Trophoblast cell (in vitro differentiated cells and primary cell): ENCODE data around the gene TSPAN4.

Experiments used
- DNase-seq, 2 donors: peaks; one replicate each; pipeline ENCODE4 v3.0.0-alpha.2; 2016
- H2AFZ ChIP-seq: 2 replicates; pipeline ENCODE4 v1.6.1; 2013; ENCODE audit warnings: low read length, moderate library complexity, mild to moderate bottlenecking; ENCODE audit not compliant: insufficient read depth, poor library complexity
- H2AK5ac ChIP-seq: 2 replicates; pipeline ENCODE4 v1.6.1; 2013; ENCODE audit warnings: mild to moderate bottlenecking, low read length
- H2BK120ac ChIP-seq: 2 replicates; pipeline ENCODE4 v1.6.1; 2013; ENCODE audit warnings: low read length, mild to moderate bottlenecking, moderate library complexity; ENCODE audit not compliant: insufficient read depth, poor library complexity
- H2BK12ac ChIP-seq: 2 replicates; pipeline ENCODE4 v1.6.1; 2013; ENCODE audit warnings: mild to moderate bottlenecking, low read length, moderate library complexity
- H2BK5ac ChIP-seq: 2 replicates; pipeline ENCODE4 v1.6.1; 2013; ENCODE audit warnings: low read length, low read depth, moderate library complexity, mild to moderate bottlenecking; ENCODE audit not compliant: poor library complexity
- H3K14ac ChIP-seq: 2 replicates; pipeline ENCODE4 v1.6.1; 2013; ENCODE audit warnings: mild to moderate bottlenecking, low read length
- H3K18ac ChIP-seq: 2 replicates; pipeline ENCODE4 v1.6.1; 2013; ENCODE audit warnings: mild to moderate bottlenecking, low read length
- H3K23ac ChIP-seq: 2 replicates; pipeline ENCODE4 v1.6.1; 2013; ENCODE audit warnings: low read length
- H3K27ac ChIP-seq: 2 replicates; pipeline ENCODE4 v1.5.1; 2013; ENCODE audit warnings: low read depth, mild to moderate bottlenecking, inconsistent platforms, low read length, moderate library complexity
- H3K27me3 ChIP-seq: 2 replicates; pipeline ENCODE4 v1.6.1; 2013; ENCODE audit warnings: inconsistent platforms, mild to moderate bottlenecking, low read length, moderate library complexity; ENCODE audit not compliant: insufficient read depth
- H3K36me3 ChIP-seq, 2 experiments: 1 replicate in 1 of 2; 2 replicates in 1 of 2; pipeline ENCODE4 v1.6.1; 2013; ENCODE audit warnings: low read length in 2 of 2, mild to moderate bottlenecking in 2 of 2, moderate library complexity in 1 of 2; ENCODE audit not compliant: insufficient read depth in 2 of 2, control insufficient read depth in 1 of 2
- H3K4ac ChIP-seq: 2 replicates; pipeline ENCODE4 v1.6.1; 2013; ENCODE audit warnings: low read depth, mild to moderate bottlenecking, low read length, moderate library complexity
- H3K4me1 ChIP-seq, 2 experiments: 1 replicate in 1 of 2; 2 replicates in 1 of 2; pipeline ENCODE4 v1.6.1; 2013; ENCODE audit warnings: low read length in 2 of 2, mild to moderate bottlenecking in 2 of 2, moderate library complexity in 1 of 2; ENCODE audit not compliant: insufficient read depth in 2 of 2, control insufficient read depth in 1 of 2
- H3K4me2 ChIP-seq: 2 replicates; pipeline ENCODE4 v1.6.1; 2013; ENCODE audit warnings: inconsistent platforms, mild to moderate bottlenecking, low read length, moderate library complexity
- H3K4me3 ChIP-seq: 2 replicates; pipeline ENCODE4 v1.5.1; 2013; ENCODE audit warnings: mild to moderate bottlenecking, low read depth, low read length, inconsistent platforms
- H3K79me1 ChIP-seq: one replicate; pipeline ENCODE4 v1.6.1; 2013; ENCODE audit warnings: low read length
- H3K79me2 ChIP-seq: 2 replicates; pipeline ENCODE4 v1.6.1; 2013; ENCODE audit warnings: low read length, mild to moderate bottlenecking; ENCODE audit not compliant: control insufficient read depth, insufficient read depth, poor library complexity
- H3K9ac ChIP-seq: 2 replicates; pipeline ENCODE4 v1.6.1; 2013; ENCODE audit warnings: mild to moderate bottlenecking, low read length
- H3K9me3 ChIP-seq: 2 replicates; pipeline ENCODE4 v1.6.1; 2013; ENCODE audit warnings: low read depth, mild to moderate bottlenecking, control low read depth, inconsistent platforms, low read length; ENCODE audit not compliant: insufficient read depth
- H4K12ac ChIP-seq: 2 replicates; pipeline ENCODE4 v1.6.1; 2013; ENCODE audit warnings: low read depth, mild to moderate bottlenecking, low read length, moderate library complexity
- H4K8ac ChIP-seq: 2 replicates; pipeline ENCODE4 v1.6.1; 2013; ENCODE audit warnings: low read depth, mild to moderate bottlenecking, low read length, moderate library complexity
- H4K91ac ChIP-seq: one replicate; pipeline ENCODE4 v1.6.1; 2013; ENCODE audit warnings: low read depth, mild to moderate bottlenecking, low read length, moderate library complexity
- WGBS: extraction: QIAGEN DNeasy Blood & Tissue Kit; methylation state at CpG from one replicate; pipeline ENCODE4 v1.1.7; 2013; ENCODE audit warnings: missing lambda C conversion rate; ENCODE audit not compliant: insufficient read length, insufficient coverage; ENCODE audit errors: extremely low coverage; 5-methylcytosine and 5-hydroxymethylcytosine counted together

The TSPAN4 gene

DNA sequence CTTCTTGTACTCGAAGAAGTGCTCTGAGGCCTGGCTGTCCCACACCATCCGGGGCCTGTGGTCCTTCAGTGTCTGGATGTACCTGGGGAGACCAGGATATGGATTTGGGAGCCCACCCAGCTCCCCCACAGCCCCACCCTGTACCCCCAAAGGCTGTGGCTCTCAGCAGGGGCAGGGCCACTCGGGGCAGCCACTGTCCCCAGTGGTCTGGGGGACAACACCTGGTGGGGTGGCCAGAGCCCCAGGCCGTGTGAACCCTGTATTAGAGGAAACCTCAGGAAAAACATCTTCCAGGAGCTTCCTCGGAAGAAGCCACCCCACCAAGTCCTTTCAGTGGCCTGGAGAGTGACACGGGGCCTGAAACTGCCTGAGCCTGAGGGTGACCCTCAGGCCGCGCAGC is 27.8 kb downstream of the TSPAN4 start:
- no peak overlapping the region for H2BK5ac ChIP-seq
- no peak for DNase-seq
- no CpG with 5 or more reads among the region's 8 CpGs for WGBS

GRCh38 chr11:871472-871871 is 28.8 kb downstream of the TSPAN4 start:
- no peak overlapping the region for H4K8ac ChIP-seq
- H3K4ac ChIP-seq = no peak overlapping the region
- H3K36me3 ChIP-seq = peaks cover 10 to 12% of the 10 kb centered on the region in 2 experiments
- H3K18ac ChIP-seq = no peak overlapping the region
- H2BK120ac ChIP-seq = no peak overlapping the region
- H2AK5ac ChIP-seq = no peak overlapping the region
- H3K27ac ChIP-seq = no peak overlapping the region
- H3K4me1 ChIP-seq = no peaks in the 10 kb centered on the region
- H3K79me2 ChIP-seq = no peaks in the 10 kb centered on the region
- no peak overlapping the region for H3K4me2 ChIP-seq
- WGBS = no CpG with 5 or more reads among the region's 9 CpGs
- no peak overlapping the region for H2BK12ac ChIP-seq
- no peaks in the 10 kb centered on the region for H3K27me3 ChIP-seq
- DNase-seq = no peak
- H3K14ac ChIP-seq = no peak overlapping the region
- no peaks in the 10 kb centered on the region for H3K79me1 ChIP-seq
- no peak overlapping the region for H3K23ac ChIP-seq
- H2AFZ ChIP-seq = no peak overlapping the region
- H2BK5ac ChIP-seq = no peak overlapping the region
- no peak overlapping the region for H3K4me3 ChIP-seq
- H3K9ac ChIP-seq = no peak overlapping the region
- H4K12ac ChIP-seq = no peak overlapping the region
- no peak overlapping the region for H4K91ac ChIP-seq
- H3K9me3 ChIP-seq = no peaks in the 10 kb centered on the region

More for the DNA sequence above, 27.8 kb downstream of the TSPAN4 start:
- Histone ChIP-seq H2BK120ac (no peak overlapping the region), H2AFZ (no peak overlapping the region), H4K12ac (no peak overlapping the region), H2AK5ac (no peak overlapping the region), H3K23ac (no peak overlapping the region), H3K18ac (no peak overlapping the region), H3K36me3 (peaks cover 5 to 12% of the 10 kb centered on the region in 2 experiments), H4K91ac (no peak overlapping the region), H3K9ac (no peak overlapping the region), H3K4me1 (no peaks in the 10 kb centered on the region), H3K4me3 (no peak overlapping the region), H3K4me2 (no peak overlapping the region), H3K79me1 (no peaks in the 10 kb centered on the region), H3K9me3 (no peaks in the 10 kb centered on the region), H3K27ac (no peak overlapping the region), H3K27me3 (no peaks in the 10 kb centered on the region), H3K79me2 (no peaks in the 10 kb centered on the region), H3K4ac (no peak overlapping the region), H3K14ac (no peak overlapping the region), H4K8ac (no peak overlapping the region), H2BK12ac (no peak overlapping the region)

GRCh38 chr11:872799-873198 is 30.1 kb downstream of the TSPAN4 start:
- Histone ChIP-seq H3K79me2 (no peaks in the 10 kb centered on the region), H3K4me1 (no peaks in the 10 kb centered on the region), H2AFZ (no peak overlapping the region), H3K23ac (no peak overlapping the region), H3K4me3 (no peak overlapping the region), H3K14ac (no peak overlapping the region), H2BK120ac (no peak overlapping the region), H2BK5ac (no peak overlapping the region), H2AK5ac (no peak overlapping the region), H3K27ac (no peak overlapping the region), H3K4ac (no peak overlapping the region), H3K9ac (no peak overlapping the region), H4K8ac (no peak overlapping the region), H4K12ac (no peak overlapping the region), H3K79me1 (no peaks in the 10 kb centered on the region), H3K18ac (no peak overlapping the region), H3K9me3 (no peaks in the 10 kb centered on the region), H3K36me3 (peaks cover 10 to 13% of the 10 kb centered on the region in 2 experiments), H3K27me3 (no peaks in the 10 kb centered on the region), H4K91ac (no peak overlapping the region), H2BK12ac (no peak overlapping the region), H3K4me2 (no peak overlapping the region)
- no peak for DNase-seq
- WGBS = no CpG with 5 or more reads among the region's 9 CpGs

- Histone ChIP-seq H3K14ac (no peak overlapping the region), H4K8ac (no peak overlapping the region), H3K36me3 (peaks cover 10 to 13% of the 10 kb centered on the region in 2 experiments), H3K9ac (no peak overlapping the region), H3K23ac (no peak overlapping the region), H3K4me2 (no peak overlapping the region), H3K4me1 (no peaks in the 10 kb centered on the region), H2AK5ac (no peak overlapping the region), H3K4me3 (no peak overlapping the region), H3K4ac (no peak overlapping the region), H3K9me3 (no peaks in the 10 kb centered on the region), H2BK120ac (no peak overlapping the region), H3K27ac (no peak overlapping the region), H2BK5ac (no peak overlapping the region), H4K12ac (no peak overlapping the region), H3K79me2 (no peaks in the 10 kb centered on the region), H2AFZ (no peak overlapping the region), H2BK12ac (no peak overlapping the region), H4K91ac (no peak overlapping the region), H3K27me3 (no peaks in the 10 kb centered on the region), H3K79me1 (no peaks in the 10 kb centered on the region), H3K18ac (no peak overlapping the region)
- WGBS = no CpG with 5 or more reads among the region's 12 CpGs
- no peak for DNase-seq
These were observed 31.1 kb downstream of the TSPAN4 start for GRCh38 chr11:873706-874105.
